ENCODE results near the gene LRRC26. TPM values are rescaled to one million over a fixed set of nuclear protein-coding genes. Genes with fewer than 3 reads are reported as not detected.
"Not testable (repeated sequence)": the region's sequence is repeated elsewhere in the genome, so short reads cannot be mapped to it uniquely, and the experiment has no call there.

Gene LRRC26
- polyA plus RNA-seq, 4 donors = 0.12 to 0.29 (median 0.17) TPM; not detected in 1

GRCh38 chr9:137121927-137122795, 47.7 kb downstream of the LRRC26 start:
- not testable (repeated sequence) for DNase-seq (ENCODE audit: low read depth in 4 of 4, low spot score in 2 of 4)

Other genes with a start within 250 kb of the LRRC26 start
- 10 to 100 TPM; 37.8 to 69.9 (median 60.6) TPM for gene FBXW5, start 225.3 kb downstream of the LRRC26 start, polyA plus RNA-seq (ENCODE audit: insufficient read length in 4 of 4)
- 1 to 10 TPM in 2 of 4 donors, under 1 TPM in 2; 0.51 to 1.2 (median 1.0) TPM for gene C8G, start 224.8 kb downstream of the LRRC26 start, polyA plus RNA-seq (ENCODE audit: insufficient read length in 4 of 4)
- 10 to 100 TPM; 15.7 to 53.5 (median 30.7) TPM for gene LCN12, start 217.8 kb downstream of the LRRC26 start, polyA plus RNA-seq (ENCODE audit: insufficient read length in 4 of 4)
- 10 to 100 TPM; 34.0 to 80.6 (median 34.4) TPM for gene PTGDS, start 192.5 kb downstream of the LRRC26 start, polyA plus RNA-seq (ENCODE audit: insufficient read length in 4 of 4)
- gene LCNL1, start 187.1 kb downstream of the LRRC26 start, polyA plus RNA-seq (ENCODE audit: insufficient read length in 4 of 4) = under 1 TPM in 3 of 4 donors, not detected in 1; 0.08 to 0.41 (median 0.17) TPM
- 10 to 100 TPM; 22.4 to 53.2 (median 41.4) TPM for gene PAXX, start 177.6 kb downstream of the LRRC26 start, polyA plus RNA-seq (ENCODE audit: insufficient read length in 4 of 4)
- gene CLIC3, start 173.5 kb downstream of the LRRC26 start, polyA plus RNA-seq (ENCODE audit: insufficient read length in 4 of 4) = 1 to 10 TPM in 1 of 4 donors, under 1 TPM in 3; 0.49 to 1.2 (median 0.74) TPM
- gene ABCA2, start 141.8 kb downstream of the LRRC26 start, polyA plus RNA-seq (ENCODE audit: insufficient read length in 4 of 4) = 10 to 100 TPM; 36.4 to 60.9 (median 55.4) TPM
- gene FUT7, start 138.0 kb downstream of the LRRC26 start, polyA plus RNA-seq (ENCODE audit: insufficient read length in 4 of 4) = under 1 TPM in 2 of 4 donors, not detected in 2; 0.08 to 0.12 TPM
- 10 to 100 TPM; 19.8 to 46.8 (median 34.4) TPM for gene NPDC1, start 123.9 kb downstream of the LRRC26 start, polyA plus RNA-seq (ENCODE audit: insufficient read length in 4 of 4)
- gene ENTPD2, start 116.0 kb downstream of the LRRC26 start, polyA plus RNA-seq (ENCODE audit: insufficient read length in 4 of 4) = 1 to 10 TPM; 2.8 to 6.0 (median 5.1) TPM
- 10 to 100 TPM in 1 of 4 donors, 1 to 10 TPM in 3; 5.5 to 10.0 (median 8.6) TPM for gene SAPCD2, start 99.5 kb downstream of the LRRC26 start, polyA plus RNA-seq (ENCODE audit: insufficient read length in 4 of 4)
- 1 to 10 TPM; 4.2 to 7.4 (median 5.9) TPM for gene UAP1L1, start 92.5 kb downstream of the LRRC26 start, polyA plus RNA-seq (ENCODE audit: insufficient read length in 4 of 4)
- 10 to 100 TPM; 46.5 to 70.7 (median 63.1) TPM for gene MAN1B1, start 83.1 kb downstream of the LRRC26 start, polyA plus RNA-seq (ENCODE audit: insufficient read length in 4 of 4)
- 10 to 100 TPM; 14.5 to 31.9 (median 25.1) TPM for gene DPP7, start 55.3 kb downstream of the LRRC26 start, polyA plus RNA-seq (ENCODE audit: insufficient read length in 4 of 4)
- gene GRIN1, start 30.9 kb downstream of the LRRC26 start, polyA plus RNA-seq (ENCODE audit: insufficient read length in 4 of 4) = under 1 TPM in 3 of 4 donors, not detected in 1; 0.06 to 0.60 (median 0.20) TPM
- under 1 TPM in 1 of 4 donors, not detected in 3; 0.16 TPM for gene TMEM210, start 2.0 kb upstream of the LRRC26 start, polyA plus RNA-seq (ENCODE audit: insufficient read length in 4 of 4)
- gene ANAPC2, start 18.5 kb upstream of the LRRC26 start, polyA plus RNA-seq (ENCODE audit: insufficient read length in 4 of 4) = 10 to 100 TPM; 31.3 to 56.1 (median 44.4) TPM
- gene SSNA1, start 18.6 kb upstream of the LRRC26 start, polyA plus RNA-seq (ENCODE audit: insufficient read length in 4 of 4) = 10 to 100 TPM; 44.5 to 78.1 (median 56.9) TPM
- 10 to 100 TPM; 12.8 to 15.4 (median 14.7) TPM for gene TPRN, start 30.7 kb upstream of the LRRC26 start, polyA plus RNA-seq (ENCODE audit: insufficient read length in 4 of 4)
- gene TMEM203, start 35.6 kb upstream of the LRRC26 start, polyA plus RNA-seq (ENCODE audit: insufficient read length in 4 of 4) = 10 to 100 TPM; 37.2 to 53.2 (median 43.5) TPM
- gene NDOR1, start 35.6 kb upstream of the LRRC26 start, polyA plus RNA-seq (ENCODE audit: insufficient read length in 4 of 4) = 10 to 100 TPM in 3 of 4 donors, 1 to 10 TPM in 1; 7.0 to 20.2 (median 14.5) TPM
- gene RNF208, start 52.2 kb upstream of the LRRC26 start, polyA plus RNA-seq (ENCODE audit: insufficient read length in 4 of 4) = 10 to 100 TPM in 3 of 4 donors, 1 to 10 TPM in 1; 5.4 to 15.1 (median 13.1) TPM
- 10 to 100 TPM in 2 of 4 donors, 1 to 10 TPM in 2; 5.1 to 20.9 (median 12.5) TPM for gene CYSRT1, start 55.1 kb upstream of the LRRC26 start, polyA plus RNA-seq (ENCODE audit: insufficient read length in 4 of 4)
- 10 to 100 TPM in 2 of 4 donors, 1 to 10 TPM in 2; 3.6 to 20.1 (median 12.5) TPM for gene RNF224, start 57.5 kb upstream of the LRRC26 start, polyA plus RNA-seq (ENCODE audit: insufficient read length in 4 of 4)
- 10 to 100 TPM in 2 of 4 donors, 1 to 10 TPM in 2; 4.4 to 15.4 (median 8.9) TPM for gene SLC34A3, start 60.9 kb upstream of the LRRC26 start, polyA plus RNA-seq (ENCODE audit: insufficient read length in 4 of 4)
- 100 to 1,000 TPM; 324 to 444 (median 393) TPM for gene TUBB4B, start 71.2 kb upstream of the LRRC26 start, polyA plus RNA-seq (ENCODE audit: insufficient read length in 4 of 4)
- 1 to 10 TPM; 1.0 to 3.5 (median 2.3) TPM for gene STPG3, start 81.2 kb upstream of the LRRC26 start, polyA plus RNA-seq (ENCODE audit: insufficient read length in 4 of 4)
- gene NELFB, start 85.3 kb upstream of the LRRC26 start, polyA plus RNA-seq (ENCODE audit: insufficient read length in 4 of 4) = 10 to 100 TPM; 49.5 to 67.0 (median 56.4) TPM
- 1 to 10 TPM; 3.9 to 8.5 (median 6.3) TPM for gene TOR4A, start 107.7 kb upstream of the LRRC26 start, polyA plus RNA-seq (ENCODE audit: insufficient read length in 4 of 4)
- gene NRARP, start 132.2 kb upstream of the LRRC26 start, polyA plus RNA-seq (ENCODE audit: insufficient read length in 4 of 4) = 1 to 10 TPM; 5.7 to 8.5 (median 8.2) TPM

Data from left renal cortex interstitium (tissue), 4 donors.